Mesothelial cell of epicardium (in vitro differentiated cells): ENCODE results near the gene CCL21. TPM values are rescaled to one million over a fixed set of nuclear protein-coding genes. Genes with fewer than 3 reads are reported as not detected.
A peak's percentile ranks its signal among the peaks of the same experiment; 100 is the strongest.

ENCODE experiments used
- DNase-seq, 2 experiments: peaks; one replicate each; pipeline ENCODE4 v3.0.0; 2021; ENCODE audit warnings: low spot score in 2 of 2; ENCODE audit not compliant: unreplicated experiment in 2 of 2
- H3K27ac Mint-ChIP-seq: 2 replicates; pipeline ENCODE4 v1.8.0; 2021; ENCODE audit warnings: mixed read lengths
- H3K27me3 Mint-ChIP-seq: 2 replicates; pipeline ENCODE4 v1.8.0; 2021; ENCODE audit warnings: low read depth, mixed read lengths
- H3K36me3 Mint-ChIP-seq: 2 replicates; pipeline ENCODE4 v1.8.0; 2021; ENCODE audit warnings: mixed read lengths
- H3K4me1 Mint-ChIP-seq: 2 replicates; pipeline ENCODE4 v1.8.0; 2021; ENCODE audit warnings: mixed read lengths
- H3K4me3 Mint-ChIP-seq: 2 replicates; pipeline ENCODE4 v1.8.0; 2021; ENCODE audit warnings: mild to moderate bottlenecking, moderate library complexity, mixed read lengths
- H3K9me3 Mint-ChIP-seq: 2 replicates; pipeline ENCODE4 v1.8.0; 2021; ENCODE audit warnings: mixed read lengths
- CTCF ChIP-seq: fragments of 200-600 bp; sonication (generic); IDR thresholded peaks from one replicate; pipeline ENCODE4 v1.5.0; 2021; ENCODE audit warnings: antibody characterized with exemption; ENCODE audit not compliant: unreplicated experiment
- total RNA-seq: library from RNA; stranded (reverse); gene quantifications from 3 replicates; pipeline ENCODE4 v1.2.1, GENCODE V29; 2021

CCL21 gene
- total RNA-seq, 1 donor from 2014 or later, result not detected

- H3K4me3 Mint-ChIP-seq, result peak overlapping the region; percentile 90
- H3K27ac Mint-ChIP-seq, result peak overlapping the region; percentile 90
- peak; percentile 58 for TF ChIP-seq CTCF
- H3K27me3 Mint-ChIP-seq, result no peaks in the 10 kb centered on the region
- peaks cover 7% of the 10 kb centered on the region for H3K9me3 Mint-ChIP-seq
- H3K36me3 Mint-ChIP-seq, result peaks cover 25% of the 10 kb centered on the region
- DNase-seq, result peak in 1 of 2 experiments; percentile 78
- peaks cover 11% of the 10 kb centered on the region for H3K4me1 Mint-ChIP-seq
These were observed 45.5 kb downstream of the CCL21 start for GRCh38 chr9:34664281-34665066.

GRCh38 chr9:34663303-34663605, 46.7 kb downstream of the CCL21 start:
- H3K27me3 Mint-ChIP-seq, result no peaks in the 10 kb centered on the region
- H3K36me3 Mint-ChIP-seq, result peaks cover 16% of the 10 kb centered on the region
- DNase-seq, result no peak
- peaks cover 11% of the 10 kb centered on the region for H3K4me1 Mint-ChIP-seq
- H3K4me3 Mint-ChIP-seq, result no peak overlapping the region
- H3K9me3 Mint-ChIP-seq, result no peaks in the 10 kb centered on the region
- H3K27ac Mint-ChIP-seq, result no peak overlapping the region
- no peak for TF ChIP-seq CTCF

GRCh38 chr9:34662526-34663302, 47.2 kb downstream of the CCL21 start, which contains the start of gene CCL27:
CCL27 (minus strand) TSS chr9:34662657; CDS start chr9:34662633, 24 bp downstream.
- H3K4me1 Mint-ChIP-seq, result peaks cover 11% of the 10 kb centered on the region
- TF ChIP-seq CTCF, result no peak
- H3K27me3 Mint-ChIP-seq, result no peaks in the 10 kb centered on the region
- no peak within 1 kb of the TSS for H3K4me3 Mint-ChIP-seq
- peaks cover 14% of the 10 kb centered on the region for H3K36me3 Mint-ChIP-seq
- DNase-seq, result no peak
- no peaks in the 10 kb centered on the region for H3K9me3 Mint-ChIP-seq
- H3K27ac Mint-ChIP-seq, result no peak within 1 kb of the TSS

GRCh38 chr9:34659592-34660253, 50.2 kb downstream of the CCL21 start:
- Mint-ChIP-seq H3K27ac (no peak overlapping the region), H3K27me3 (no peaks in the 10 kb centered on the region), H3K4me3 (no peak overlapping the region), H3K4me1 (peaks cover 18% of the 10 kb centered on the region), H3K9me3 (no peaks in the 10 kb centered on the region), H3K36me3 (peaks cover 14% of the 10 kb centered on the region)
- TF ChIP-seq CTCF, result no peak
- no peak for DNase-seq

Other genes with a start within 250 kb of the CCL21 start
- 0.96 to 1.1 TPM (median 1.0 TPM) in 3 replicates for gene ENHO, start 187.1 kb downstream of the CCL21 start, total RNA-seq
- gene CNTFR, start 120.4 kb downstream of the CCL21 start, total RNA-seq, result 25.9 to 28.9 TPM (median 27.0 TPM) in 3 replicates
- 20.2 to 24.6 TPM (median 24.5 TPM) in 3 replicates for gene RPP25L, start 98.0 kb downstream of the CCL21 start, total RNA-seq
- gene DCTN3, start 89.6 kb downstream of the CCL21 start, total RNA-seq, result 76.7 to 80.1 TPM (median 77.1 TPM) in 3 replicates
- gene ARID3C, start 81.1 kb downstream of the CCL21 start, total RNA-seq, result 0.42 to 0.80 TPM in 2 of 3 replicates, not detected in the other
- gene SIGMAR1, start 72.3 kb downstream of the CCL21 start, total RNA-seq, result 58.8 to 61.6 TPM (median 59.9 TPM) in 3 replicates
- gene GALT, start 63.5 kb downstream of the CCL21 start, total RNA-seq, result 82.7 to 95.2 TPM (median 88.5 TPM) in 3 replicates
- 112 to 114 TPM (median 113 TPM) in 3 replicates for gene IL11RA, start 58.0 kb downstream of the CCL21 start, total RNA-seq
- 0.61 to 0.84 TPM in 2 of 3 replicates, not detected in the other for gene CCL27, start 47.5 kb downstream of the CCL21 start, total RNA-seq
- gene CCL19, start 18.9 kb downstream of the CCL21 start, total RNA-seq, result not detected in 3 replicates
- gene PHF24, start 248.1 kb upstream of the CCL21 start, total RNA-seq, result 0.62 to 0.99 TPM (median 0.83 TPM) in 3 replicates